H4 (cell line): ENCODE measurements around the gene ANKRD12. TPM values are rescaled to one million over a fixed set of nuclear protein-coding genes. Genes with fewer than 3 reads are reported as not detected.
"Not testable (repeated sequence)": the region's sequence is repeated elsewhere in the genome, so short reads cannot be mapped to it uniquely, and the experiment has no call there.

Source experiments
- DNase-seq: peaks from one replicate; pipeline ENCODE4 v3.0.0-alpha.2; 2015; ENCODE audit warnings: low spot score
- total RNA-seq: library from RNA; depleted of rRNA; stranded (reverse); fragments of >200 nt; shearing (Covaris generic); gene quantifications from 2 replicates; pipeline ENCODE4 v1.2.3, GENCODE V29; 2014

Gene ANKRD12
- total RNA-seq, 1 experiment from 2014 or later, result 5.1 TPM

GRCh38 chr18:9232977-9233376 lies 96.4 kb downstream of the ANKRD12 start:
- no peak for DNase-seq

- no peak for DNase-seq
Measured at GRCh38 chr18:9233771-9234440, 97.3 kb downstream of the ANKRD12 start.

- no peak for DNase-seq
Measured at GRCh38 chr18:9234528-9234927, 97.9 kb downstream of the ANKRD12 start.

DNA sequence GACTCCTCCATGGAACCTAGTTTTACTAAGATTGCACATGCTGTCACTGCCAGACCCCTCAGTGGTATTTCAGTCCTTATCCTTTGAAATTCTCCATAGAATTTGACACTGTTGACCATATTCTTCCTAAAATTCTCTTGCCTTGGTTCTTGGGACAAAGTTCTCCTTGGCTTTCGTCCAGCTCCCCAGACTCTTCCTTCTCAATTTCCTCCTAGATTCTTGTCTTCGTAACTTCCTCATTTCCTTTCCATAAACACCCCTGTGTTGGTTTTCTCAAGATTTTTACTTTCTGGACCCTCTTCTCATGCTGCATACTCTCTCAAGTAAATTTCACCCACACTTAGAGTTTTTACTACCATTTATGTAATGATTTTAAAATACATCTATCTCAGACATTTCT lies 101.4 kb downstream of the ANKRD12 start:
- no peak for DNase-seq

DNA sequence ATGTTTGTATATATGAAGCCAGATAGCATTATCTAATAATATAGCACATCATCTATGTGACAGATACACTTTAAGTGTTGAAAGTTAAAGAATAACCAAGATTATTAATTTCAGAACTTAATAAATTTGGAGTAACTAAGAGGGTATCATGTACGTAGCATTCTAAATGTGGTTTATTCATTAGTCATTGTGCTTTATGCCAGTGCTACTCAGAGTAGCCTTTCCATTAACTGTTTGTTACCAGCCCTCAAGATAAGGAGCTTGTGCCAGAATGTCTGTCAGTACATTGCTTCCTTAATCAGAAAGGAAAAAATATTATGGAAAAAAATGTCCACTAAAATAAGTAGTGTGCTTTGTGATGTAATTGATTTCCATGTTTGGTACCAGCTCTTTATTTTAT lies 103.1 kb downstream of the ANKRD12 start:
- DNase-seq, result no peak

- DNase-seq, result no peak
Measured at GRCh38 chr18:9240270-9240669, 103.7 kb downstream of the ANKRD12 start.

DNA sequence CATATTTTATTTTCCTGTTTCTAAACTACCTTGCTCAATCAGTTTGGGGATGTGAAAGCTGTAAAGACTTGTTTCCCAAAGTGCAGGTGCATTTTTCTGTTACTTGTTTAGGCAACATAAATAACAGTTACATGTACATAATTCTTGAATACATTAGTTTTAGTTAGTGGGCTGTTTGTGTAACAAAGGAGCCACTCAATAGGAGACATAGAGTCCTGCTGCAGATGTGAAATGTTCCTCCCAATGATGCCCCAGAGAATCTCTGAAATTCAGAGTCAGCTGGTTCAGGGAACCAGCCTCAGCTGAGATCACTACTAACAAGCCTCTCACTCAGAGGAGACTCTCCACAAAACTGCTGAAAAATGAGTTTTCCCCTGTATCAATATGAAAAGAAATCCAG lies 106.4 kb downstream of the ANKRD12 start:
- DNase-seq, result no peak

GRCh38 chr18:9244376-9244775 lies 107.8 kb downstream of the ANKRD12 start:
- no peak for DNase-seq

DNA sequence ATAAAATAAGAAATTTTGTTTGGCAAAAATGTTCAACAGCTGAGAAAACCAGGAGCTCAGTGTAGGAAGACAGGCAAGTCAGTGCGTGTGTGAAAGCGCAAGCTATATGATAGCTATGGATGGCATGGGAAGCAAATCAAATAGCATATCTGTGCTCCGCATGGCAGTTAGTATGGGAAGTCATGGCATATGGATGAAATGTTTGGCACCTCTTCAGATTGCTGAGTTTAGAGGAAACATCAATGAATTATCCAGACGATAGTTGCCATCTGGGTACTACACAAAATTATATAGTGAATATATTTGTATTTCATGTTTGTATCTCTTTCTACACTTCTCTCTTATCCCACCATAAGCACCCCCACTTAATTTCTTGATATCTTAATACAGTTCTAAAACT lies 112.1 kb downstream of the ANKRD12 start:
- no peak for DNase-seq

- no peak for DNase-seq
Measured at GRCh38 chr18:9249254-9249653, 112.7 kb downstream of the ANKRD12 start.

GRCh38 chr18:9259173-9259572 lies 122.6 kb downstream of the ANKRD12 start:
- no peak for DNase-seq

GRCh38 chr18:9260388-9261380 lies 124.1 kb downstream of the ANKRD12 start:
- DNase-seq, result no peak

DNA sequence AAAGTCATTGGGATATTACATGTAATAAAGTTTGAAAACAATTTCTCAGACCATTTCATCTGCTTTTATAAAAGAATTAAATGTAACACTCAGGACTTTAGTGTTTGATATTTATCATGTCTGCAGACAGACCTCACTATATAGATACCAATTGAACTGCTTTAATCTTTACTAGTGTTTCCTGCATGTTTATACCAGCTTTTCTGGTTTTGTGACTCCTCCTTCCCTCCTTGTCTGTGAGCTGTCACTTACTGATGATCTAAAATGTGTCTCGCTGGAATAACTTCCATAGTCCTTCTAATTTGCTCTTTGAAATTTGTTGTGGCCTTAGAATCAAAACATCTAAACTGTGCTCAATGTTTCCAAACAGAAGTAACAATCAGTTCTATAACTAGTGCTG lies 126.7 kb downstream of the ANKRD12 start:
- no peak for DNase-seq

DNA sequence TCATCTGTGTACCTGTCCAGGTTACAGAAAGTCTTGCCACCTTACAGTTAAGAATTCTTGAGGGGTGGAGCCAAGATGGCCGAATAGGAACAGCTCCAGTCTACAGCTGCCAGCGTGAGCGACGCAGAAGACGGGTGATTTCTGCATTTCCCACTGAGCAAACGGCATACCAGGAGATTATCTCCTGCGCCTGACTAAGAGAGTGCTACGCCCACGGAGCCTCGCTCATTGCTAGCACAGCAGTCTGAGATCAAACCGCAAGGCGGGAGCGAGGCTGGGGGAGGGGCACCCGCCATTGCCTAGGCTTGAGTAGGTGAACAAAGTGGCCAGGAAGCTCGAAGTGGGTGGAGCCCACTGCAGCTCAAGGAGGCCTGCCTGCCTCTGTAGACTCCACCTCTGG lies 128.2 kb downstream of the ANKRD12 start:
- DNase-seq, result not testable (repeated sequence)

GRCh38 chr18:9273221-9273620 lies 136.6 kb downstream of the ANKRD12 start:
- no peak for DNase-seq

GRCh38 chr18:9275890-9276289 lies 139.3 kb downstream of the ANKRD12 start:
- no peak for DNase-seq

GRCh38 chr18:9278028-9278427 lies 141.4 kb downstream of the ANKRD12 start:
- no peak for DNase-seq

- DNase-seq, result no peak
Measured at GRCh38 chr18:9280849-9281248, 144.3 kb downstream of the ANKRD12 start.

- no peak for DNase-seq
Measured at GRCh38 chr18:9281780-9282179, 145.2 kb downstream of the ANKRD12 start.

GRCh38 chr18:9283791-9284190 lies 147.2 kb downstream of the ANKRD12 start:
- no peak for DNase-seq

GRCh38 chr18:9285604-9286003 lies 149.0 kb downstream of the ANKRD12 start:
- DNase-seq, result no peak

- DNase-seq, result no peak
Measured at GRCh38 chr18:9287036-9287435, 150.5 kb downstream of the ANKRD12 start.

DNA sequence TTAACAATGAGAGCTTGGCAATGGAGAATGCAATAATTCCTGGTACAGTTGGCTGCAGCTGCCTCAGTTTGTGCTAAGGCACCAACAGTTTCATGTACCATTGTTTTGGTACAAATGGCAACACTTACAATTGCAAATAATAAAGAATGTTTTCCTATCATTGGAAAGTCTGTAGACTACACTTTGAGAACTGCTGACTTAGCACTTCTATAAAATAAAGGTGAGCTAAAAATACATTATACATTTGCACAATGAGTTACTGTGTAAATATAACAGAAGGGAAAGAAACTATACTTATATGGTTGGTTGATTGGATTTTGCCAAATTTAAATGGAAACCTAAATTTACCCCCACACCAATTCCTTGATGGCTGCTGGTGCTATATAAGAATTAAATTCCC lies 153.1 kb downstream of the ANKRD12 start:
- DNase-seq, result no peak
